Measurements from ENCODE around the gene KIF3A.

Gene KIF3A

GRCh38 chr5:132756542-132756941, 19.2 kb upstream of the KIF3A start (continued):
- TF ChIP-seq, protein P1, sequence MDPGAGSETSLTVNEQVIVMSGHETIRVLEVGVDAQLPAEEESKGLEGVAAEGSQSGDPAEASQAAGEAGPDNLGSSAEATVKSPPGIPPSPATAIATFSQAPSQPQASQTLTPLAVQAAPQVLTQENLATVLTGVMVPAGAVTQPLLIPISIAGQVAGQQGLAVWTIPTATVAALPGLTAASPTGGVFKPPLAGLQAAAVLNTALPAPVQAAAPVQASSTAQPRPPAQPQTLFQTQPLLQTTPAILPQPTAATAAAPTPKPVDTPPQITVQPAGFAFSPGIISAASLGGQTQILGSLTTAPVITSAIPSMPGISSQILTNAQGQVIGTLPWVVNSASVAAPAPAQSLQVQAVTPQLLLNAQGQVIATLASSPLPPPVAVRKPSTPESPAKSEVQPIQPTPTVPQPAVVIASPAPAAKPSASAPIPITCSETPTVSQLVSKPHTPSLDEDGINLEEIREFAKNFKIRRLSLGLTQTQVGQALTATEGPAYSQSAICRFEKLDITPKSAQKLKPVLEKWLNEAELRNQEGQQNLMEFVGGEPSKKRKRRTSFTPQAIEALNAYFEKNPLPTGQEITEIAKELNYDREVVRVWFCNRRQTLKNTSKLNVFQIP (CRISPR knock-in tag; IDR thresholded peaks at IDR 0.05; ENCODE audit: borderline replicate concordance, low read depth), result no peak
- no peak for TF ChIP-seq TOX (CRISPR knock-in tag; IDR thresholded peaks at IDR 0.05; ENCODE audit: borderline replicate concordance)
- no peak for TF ChIP-seq ESRRG (CRISPR knock-in tag; IDR thresholded peaks at IDR 0.05)

- no peak for TF ChIP-seq GLIS3 (CRISPR knock-in tag; IDR thresholded peaks at IDR 0.05)
- TF ChIP-seq ZFP3 (CRISPR knock-in tag; IDR thresholded peaks at IDR 0.05), result no peak
- no peak for TF ChIP-seq SNAI2 (CRISPR knock-in tag; IDR thresholded peaks at IDR 0.05)
- no peak for TF ChIP-seq CSDC2 (CRISPR knock-in tag; IDR thresholded peaks at IDR 0.05)
- TF ChIP-seq TOX (CRISPR knock-in tag; IDR thresholded peaks at IDR 0.05; ENCODE audit: borderline replicate concordance), result no peak
- no peak for TF ChIP-seq ZFP30 (CRISPR knock-in tag; IDR thresholded peaks at IDR 0.05)
- no peak for TF ChIP-seq OSR1 (CRISPR knock-in tag; IDR thresholded peaks at IDR 0.05)
- TF ChIP-seq ZNF565 (CRISPR knock-in tag; conservative IDR thresholded peaks at IDR 0.05; ENCODE audit: low read depth), result no peak
- no peak for TF ChIP-seq TCF4 (CRISPR knock-in tag; IDR thresholded peaks at IDR 0.05; ENCODE audit: borderline replicate concordance)
- TF ChIP-seq RARB (CRISPR knock-in tag; IDR thresholded peaks at IDR 0.05), result no peak
- ATAC-seq, result peak; percentile 75
Observed at GRCh38 chr5:132754947-132755346, 17.6 kb upstream of the KIF3A start.

- TF ChIP-seq SNAI2 (CRISPR knock-in tag; IDR thresholded peaks at IDR 0.05), result no peak
- TF ChIP-seq, protein P2, sequence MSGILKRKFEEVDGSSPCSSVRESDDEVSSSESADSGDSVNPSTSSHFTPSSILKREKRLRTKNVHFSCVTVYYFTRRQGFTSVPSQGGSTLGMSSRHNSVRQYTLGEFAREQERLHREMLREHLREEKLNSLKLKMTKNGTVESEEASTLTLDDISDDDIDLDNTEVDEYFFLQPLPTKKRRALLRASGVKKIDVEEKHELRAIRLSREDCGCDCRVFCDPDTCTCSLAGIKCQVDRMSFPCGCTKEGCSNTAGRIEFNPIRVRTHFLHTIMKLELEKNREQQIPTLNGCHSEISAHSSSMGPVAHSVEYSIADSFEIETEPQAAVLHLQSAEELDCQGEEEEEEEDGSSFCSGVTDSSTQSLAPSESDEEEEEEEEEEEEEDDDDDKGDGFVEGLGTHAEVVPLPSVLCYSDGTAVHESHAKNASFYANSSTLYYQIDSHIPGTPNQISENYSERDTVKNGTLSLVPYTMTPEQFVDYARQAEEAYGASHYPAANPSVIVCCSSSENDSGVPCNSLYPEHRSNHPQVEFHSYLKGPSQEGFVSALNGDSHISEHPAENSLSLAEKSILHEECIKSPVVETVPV (CRISPR knock-in tag; IDR thresholded peaks at IDR 0.05), result no peak
- TF ChIP-seq ZC3H10 (CRISPR knock-in tag; IDR thresholded peaks at IDR 0.05), result no peak
- no peak for TF ChIP-seq GLIS3 (CRISPR knock-in tag; IDR thresholded peaks at IDR 0.05)
- no peak for TF ChIP-seq ZNF8 (CRISPR knock-in tag; IDR thresholded peaks at IDR 0.05)
- no peak for TF ChIP-seq BACH2 (CRISPR knock-in tag; IDR thresholded peaks at IDR 0.05; ENCODE audit: borderline replicate concordance)
- no peak for TF ChIP-seq ZFP30 (CRISPR knock-in tag; IDR thresholded peaks at IDR 0.05)
- TF ChIP-seq CSDC2 (CRISPR knock-in tag; IDR thresholded peaks at IDR 0.05), result no peak
- TF ChIP-seq OSR1 (CRISPR knock-in tag; IDR thresholded peaks at IDR 0.05), result no peak
- TF ChIP-seq, protein P1 (CRISPR knock-in tag; IDR thresholded peaks at IDR 0.05; ENCODE audit: borderline replicate concordance, low read depth), result no peak
- no peak for TF ChIP-seq ARNTL (CRISPR knock-in tag; IDR thresholded peaks at IDR 0.05; ENCODE audit: borderline replicate concordance, low read depth)
- TF ChIP-seq, protein P3, sequence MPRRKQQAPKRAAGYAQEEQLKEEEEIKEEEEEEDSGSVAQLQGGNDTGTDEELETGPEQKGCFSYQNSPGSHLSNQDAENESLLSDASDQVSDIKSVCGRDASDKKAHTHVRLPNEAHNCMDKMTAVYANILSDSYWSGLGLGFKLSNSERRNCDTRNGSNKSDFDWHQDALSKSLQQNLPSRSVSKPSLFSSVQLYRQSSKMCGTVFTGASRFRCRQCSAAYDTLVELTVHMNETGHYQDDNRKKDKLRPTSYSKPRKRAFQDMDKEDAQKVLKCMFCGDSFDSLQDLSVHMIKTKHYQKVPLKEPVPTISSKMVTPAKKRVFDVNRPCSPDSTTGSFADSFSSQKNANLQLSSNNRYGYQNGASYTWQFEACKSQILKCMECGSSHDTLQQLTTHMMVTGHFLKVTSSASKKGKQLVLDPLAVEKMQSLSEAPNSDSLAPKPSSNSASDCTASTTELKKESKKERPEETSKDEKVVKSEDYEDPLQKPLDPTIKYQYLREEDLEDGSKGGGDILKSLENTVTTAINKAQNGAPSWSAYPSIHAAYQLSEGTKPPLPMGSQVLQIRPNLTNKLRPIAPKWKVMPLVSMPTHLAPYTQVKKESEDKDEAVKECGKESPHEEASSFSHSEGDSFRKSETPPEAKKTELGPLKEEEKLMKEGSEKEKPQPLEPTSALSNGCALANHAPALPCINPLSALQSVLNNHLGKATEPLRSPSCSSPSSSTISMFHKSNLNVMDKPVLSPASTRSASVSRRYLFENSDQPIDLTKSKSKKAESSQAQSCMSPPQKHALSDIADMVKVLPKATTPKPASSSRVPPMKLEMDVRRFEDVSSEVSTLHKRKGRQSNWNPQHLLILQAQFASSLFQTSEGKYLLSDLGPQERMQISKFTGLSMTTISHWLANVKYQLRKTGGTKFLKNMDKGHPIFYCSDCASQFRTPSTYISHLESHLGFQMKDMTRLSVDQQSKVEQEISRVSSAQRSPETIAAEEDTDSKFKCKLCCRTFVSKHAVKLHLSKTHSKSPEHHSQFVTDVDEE (CRISPR knock-in tag; IDR thresholded peaks at IDR 0.05), result no peak
- TF ChIP-seq ESRRG (CRISPR knock-in tag; IDR thresholded peaks at IDR 0.05), result no peak
- TF ChIP-seq PPARA (CRISPR knock-in tag; IDR thresholded peaks at IDR 0.05; ENCODE audit: borderline replicate concordance), result no peak
- ATAC-seq, result no peak
Observed at GRCh38 chr5:132754111-132754510, 16.8 kb upstream of the KIF3A start.

DNA sequence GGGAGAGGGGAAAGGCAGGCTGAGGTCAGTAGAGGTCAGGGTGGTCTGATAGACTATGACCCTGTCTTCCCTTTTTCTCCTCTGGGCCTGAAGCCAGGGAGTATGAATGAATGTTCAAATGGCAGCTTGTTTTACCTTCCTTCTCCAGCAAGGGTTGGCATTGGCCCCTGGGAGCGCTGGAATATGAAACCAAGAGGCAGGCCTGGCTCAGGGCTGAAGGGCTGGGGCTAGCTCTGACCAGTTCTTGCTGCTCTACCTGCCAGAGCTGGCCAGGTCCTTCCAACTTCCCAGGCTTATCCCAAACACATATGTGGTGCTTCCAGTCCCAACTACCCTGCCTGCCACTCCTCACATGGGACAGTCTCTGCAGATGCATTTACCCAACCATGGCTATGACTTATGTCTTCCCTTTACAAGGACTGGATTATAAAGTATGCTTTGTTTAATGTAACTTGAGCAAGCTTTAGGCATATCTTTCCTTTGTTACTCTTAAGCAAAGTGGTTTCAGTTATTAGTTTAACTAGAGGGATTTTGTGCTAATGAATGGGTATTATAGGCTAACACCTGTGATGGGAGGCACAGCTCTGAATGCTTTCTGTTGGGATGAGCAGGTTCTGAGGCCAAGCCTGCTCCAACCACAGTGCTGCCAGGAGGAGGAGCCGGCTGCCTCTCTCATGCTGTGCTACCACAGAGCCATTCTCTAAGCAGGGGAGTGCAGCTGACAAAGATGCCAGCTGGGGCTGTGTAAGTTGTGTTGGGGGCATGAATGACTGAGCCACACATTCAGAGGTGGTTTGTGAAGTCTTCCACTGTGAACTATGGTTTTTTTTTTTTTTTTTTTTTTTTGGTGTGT, 16.0 kb upstream of the KIF3A start:
- TF ChIP-seq BACH2 (CRISPR knock-in tag; IDR thresholded peaks at IDR 0.05; ENCODE audit: borderline replicate concordance), result no peak
- no peak for TF ChIP-seq PATZ1 (CRISPR knock-in tag; IDR thresholded peaks at IDR 0.05; ENCODE audit: borderline replicate concordance)
- no peak for TF ChIP-seq GLIS3 (CRISPR knock-in tag; IDR thresholded peaks at IDR 0.05)
- TF ChIP-seq ZFP30 (CRISPR knock-in tag; IDR thresholded peaks at IDR 0.05), result no peak
- TF ChIP-seq ESRRG (CRISPR knock-in tag; IDR thresholded peaks at IDR 0.05), result no peak
- TF ChIP-seq ARNTL (CRISPR knock-in tag; IDR thresholded peaks at IDR 0.05; ENCODE audit: borderline replicate concordance, low read depth), result no peak
- no peak for TF ChIP-seq OSR1 (CRISPR knock-in tag; IDR thresholded peaks at IDR 0.05)
- ATAC-seq, result peak; percentile 91

Measured in SK-N-SH treated with all-trans-retinoic acid at 6 μM for 48 hours (cell line).